Hepatocyte (in vitro differentiated cells): ENCODE results near the gene NAT16. TPM values are rescaled to one million over a fixed set of nuclear protein-coding genes. Genes with fewer than 3 reads are reported as not detected.

Experiments
- DNase-seq: peaks from one replicate; pipeline ENCODE4 v3.0.0-alpha.2; 2016; ENCODE audit warnings: low spot score
- H2AFZ ChIP-seq: fragments of 200-600 bp; sonication (generic); 2 replicates; pipeline ENCODE4 v1.6.0; 2016; ENCODE audit warnings: antibody characterized with exemption, mild to moderate bottlenecking
- H3K27ac ChIP-seq: fragments of 200-600 bp; sonication (generic); 2 replicates; pipeline ENCODE4 v1.5.1; 2016; ENCODE audit warnings: mild to moderate bottlenecking
- H3K27me3 ChIP-seq: fragments of 200-600 bp; sonication (generic); 2 replicates; pipeline ENCODE4 v1.6.1; 2016
- H3K36me3 ChIP-seq: fragments of 200-600 bp; sonication (generic); replicated peaks from 2 replicates; pipeline ENCODE4 v1.5.1; 2016; ENCODE audit warnings: low read depth; ENCODE audit not compliant: insufficient read depth
- H3K4me1 ChIP-seq: fragments of 200-600 bp; sonication (generic); 2 replicates; pipeline ENCODE4 v1.5.1; 2016; ENCODE audit warnings: mild to moderate bottlenecking, moderate library complexity; ENCODE audit not compliant: insufficient read depth
- H3K4me2 ChIP-seq: fragments of 200-600 bp; sonication (generic); 2 replicates; pipeline ENCODE4 v1.6.0; 2016
- H3K4me3 ChIP-seq: fragments of 200-600 bp; sonication (generic); 2 replicates; pipeline ENCODE4 v1.5.1; 2016; ENCODE audit warnings: mild to moderate bottlenecking
- H3K79me2 ChIP-seq: fragments of 200-600 bp; sonication (generic); 2 replicates; pipeline ENCODE4 v1.6.0; 2017; ENCODE audit warnings: mild to moderate bottlenecking
- H3K9me2 ChIP-seq: fragments of 200-600 bp; sonication (generic); replicated peaks from 2 replicates; pipeline ENCODE4 v1.6.0; 2017; ENCODE audit warnings: mild to moderate bottlenecking; ENCODE audit not compliant: insufficient read depth
- H3K9me3 ChIP-seq: fragments of 200-600 bp; sonication (generic); 2 replicates; pipeline ENCODE4 v1.5.1; 2016; ENCODE audit warnings: low read depth, mild to moderate bottlenecking
- H4K20me1 ChIP-seq: fragments of 200-600 bp; sonication (generic); 2 replicates; pipeline ENCODE4 v1.6.0; 2016; ENCODE audit warnings: mild to moderate bottlenecking; ENCODE audit not compliant: insufficient read depth, poor library complexity, severe bottlenecking
- CTCF ChIP-seq: fragments of 200-600 bp; sonication (generic); IDR thresholded peaks from 2 replicates; pipeline ENCODE4 v1.5.1; 2016; ENCODE audit warnings: antibody characterized with exemption, mild to moderate bottlenecking; ENCODE audit not compliant: poor library complexity
- EZH2 ChIP-seq: fragments of 200-600 bp; sonication (generic); IDR thresholded peaks from 2 replicates; pipeline ENCODE4 v1.6.1; 2016; ENCODE audit warnings: antibody characterized with exemption, mild to moderate bottlenecking, borderline replicate concordance
- EZH2phosphoT487 ChIP-seq: fragments of 200-600 bp; sonication (generic); IDR thresholded peaks from one replicate; pipeline ENCODE4 v1.6.1; 2018; ENCODE audit warnings: antibody characterized with exemption, mild to moderate bottlenecking, low read depth, moderate library complexity; ENCODE audit not compliant: unreplicated experiment, severe bottlenecking
- WGBS: methylation state at CpG from one replicate; pipeline ENCODE4 v1.1.6; 2016; ENCODE audit warnings: low lambda C conversion rate; ENCODE audit errors: missing lambda C conversion rate; 5-methylcytosine and 5-hydroxymethylcytosine counted together
- polyA plus RNA-seq: library from polyadenylated mRNA; unstranded; fragments of >200 nt; fragmentation: Nextera tagmentation; extraction: Ambion mirVana; gene quantifications from 2 replicates; pipeline ENCODE4 v1.2.1, GENCODE V29; 2016
- total RNA-seq: library from RNA; depleted of rRNA; stranded (reverse); fragments of >200 nt; gene quantifications from 2 replicates; pipeline ENCODE4 v1.2.3, GENCODE V29; 2014

NAT16 gene
- total and polyA plus RNA-seq, 2 experiments from 2014 or later, result not detected

DNA sequence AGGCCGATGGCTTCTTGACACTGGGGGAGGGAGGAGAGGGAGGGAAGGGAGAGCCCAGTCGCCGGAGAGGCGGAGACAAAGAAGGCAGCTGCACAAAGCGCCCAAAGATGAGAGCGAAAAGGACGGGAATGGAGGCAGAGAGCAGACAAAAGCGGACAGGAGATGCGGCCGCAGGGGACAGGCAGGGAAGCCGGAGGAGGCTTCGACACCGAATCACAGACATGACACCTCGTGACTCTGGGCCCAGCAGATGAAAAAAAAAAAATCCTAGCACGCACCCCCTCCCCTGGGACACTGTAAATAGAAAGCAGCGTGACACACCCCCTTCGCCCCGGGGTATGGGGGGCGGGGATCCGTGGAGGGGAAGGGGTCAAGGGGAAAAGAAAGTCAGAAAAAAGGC is 976 bp downstream of the NAT16 start:
- H3K36me3 ChIP-seq, result no peaks in the 10 kb centered on the region
- 1% methylated on average over 19 of the region's 20 CpGs for WGBS
- H4K20me1 ChIP-seq, result no peaks in the 10 kb centered on the region
- peak overlapping the region; percentile 72 for H3K4me2 ChIP-seq
- H3K79me2 ChIP-seq, result no peaks in the 10 kb centered on the region
- H3K9me3 ChIP-seq, result no peaks in the 10 kb centered on the region
- no peak overlapping the region for H2AFZ ChIP-seq
- no peak overlapping the region for H3K4me3 ChIP-seq
- no peaks in the 10 kb centered on the region for H3K9me2 ChIP-seq
- H3K27ac ChIP-seq, result no peak overlapping the region
- no peak for DNase-seq
- peaks cover 77% of the 10 kb centered on the region for H3K27me3 ChIP-seq
- TF ChIP-seq CTCF (no peak), EZH2phosphoT487 (peak; percentile 32), EZH2 (no peak)
- H3K4me1 ChIP-seq, result peaks cover 5% of the 10 kb centered on the region

DNA sequence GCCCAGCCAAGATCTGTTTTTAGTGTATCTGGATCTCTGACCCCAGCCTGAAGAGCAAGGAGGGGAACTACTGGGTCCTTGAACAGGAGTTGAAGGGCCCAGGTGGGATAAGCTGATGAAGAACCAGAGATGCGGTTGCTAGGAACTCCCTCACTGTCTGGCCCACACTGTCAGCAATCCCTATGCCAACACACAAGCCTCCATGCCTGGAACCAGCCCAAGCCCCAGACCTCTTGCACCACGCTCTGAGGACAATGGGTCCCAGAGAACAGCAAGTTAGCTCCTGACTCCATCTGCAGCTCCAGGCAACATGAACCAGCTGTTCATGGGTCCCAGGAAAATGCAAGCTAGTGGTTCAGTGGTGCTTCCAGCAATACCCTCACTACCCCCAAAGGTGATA is 2.4 kb downstream of the NAT16 start:
- H3K27ac ChIP-seq, result no peak overlapping the region
- H4K20me1 ChIP-seq, result no peaks in the 10 kb centered on the region
- H3K27me3 ChIP-seq, result peaks cover 92% of the 10 kb centered on the region
- no peak overlapping the region for H2AFZ ChIP-seq
- H3K36me3 ChIP-seq, result no peaks in the 10 kb centered on the region
- H3K4me3 ChIP-seq, result no peak overlapping the region
- TF ChIP-seq EZH2phosphoT487, result no peak
- no peak for TF ChIP-seq EZH2
- TF ChIP-seq CTCF, result no peak
- H3K9me3 ChIP-seq, result no peaks in the 10 kb centered on the region
- WGBS, result 76% methylated on average over 2 of the region's 2 CpGs
- H3K4me1 ChIP-seq, result peaks cover 15% of the 10 kb centered on the region
- H3K79me2 ChIP-seq, result no peaks in the 10 kb centered on the region
- H3K9me2 ChIP-seq, result no peaks in the 10 kb centered on the region
- H3K4me2 ChIP-seq, result no peak overlapping the region
- DNase-seq, result no peak

DNA sequence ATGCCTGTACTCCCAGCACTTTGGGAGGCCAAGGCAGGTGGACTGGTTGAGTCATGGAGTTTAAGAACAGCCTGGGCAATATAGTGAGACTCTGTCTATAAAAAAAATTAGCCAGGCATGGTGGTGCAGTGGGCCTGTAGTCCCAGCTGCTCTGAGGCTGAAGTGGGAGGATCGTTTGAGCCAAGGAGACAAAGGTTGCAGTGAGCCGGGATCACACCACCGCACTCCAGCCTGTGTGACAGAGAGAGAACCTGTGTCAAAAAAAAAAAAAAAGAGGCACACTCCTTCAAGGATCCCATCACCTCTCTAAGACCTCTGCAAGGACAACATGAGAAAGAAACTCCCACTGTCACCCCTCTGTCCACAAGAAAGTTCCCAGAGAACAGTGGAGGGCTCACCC is 4.4 kb downstream of the NAT16 start:
- Histone ChIP-seq H3K9me3 (no peaks in the 10 kb centered on the region), H3K4me2 (no peak overlapping the region), H3K36me3 (no peaks in the 10 kb centered on the region), H3K27me3 (peaks cover 97% of the 10 kb centered on the region), H4K20me1 (no peaks in the 10 kb centered on the region), H3K9me2 (no peaks in the 10 kb centered on the region), H3K79me2 (no peaks in the 10 kb centered on the region), H3K4me1 (peaks cover 21% of the 10 kb centered on the region), H3K27ac (no peak overlapping the region), H2AFZ (no peak overlapping the region), H3K4me3 (no peak overlapping the region)
- 43% methylated on average over 3 of the region's 3 CpGs for WGBS
- TF ChIP-seq EZH2phosphoT487 (no peak), CTCF (no peak), EZH2 (no peak)
- no peak for DNase-seq

GRCh38 chr7:101174322-101174854 is 5.7 kb downstream of the NAT16 start:
- H3K36me3 ChIP-seq, result no peaks in the 10 kb centered on the region
- 8% methylated on average over 27 of the region's 28 CpGs for WGBS
- H3K4me1 ChIP-seq, result peaks cover 20% of the 10 kb centered on the region
- no peak overlapping the region for H3K27ac ChIP-seq
- peaks cover 97% of the 10 kb centered on the region for H3K27me3 ChIP-seq
- H2AFZ ChIP-seq, result no peak overlapping the region
- no peak overlapping the region for H3K4me3 ChIP-seq
- no peaks in the 10 kb centered on the region for H3K9me3 ChIP-seq
- TF ChIP-seq EZH2 (peak; percentile 76), CTCF (no peak), EZH2phosphoT487 (no peak)
- no peaks in the 10 kb centered on the region for H3K9me2 ChIP-seq
- no peak for DNase-seq
- no peaks in the 10 kb centered on the region for H3K79me2 ChIP-seq
- no peaks in the 10 kb centered on the region for H4K20me1 ChIP-seq
- H3K4me2 ChIP-seq, result no peak overlapping the region
